NT2/D1 (cell line): ENCODE measurements around the gene SARNP.

Source experiments
- SUZ12 ChIP-seq: IDR thresholded peaks from 2 replicates; pipeline ENCODE4 v1.6.1; 2011; ENCODE audit not compliant: insufficient read length, insufficient read depth; ENCODE audit errors: extremely low read depth
- YY1 ChIP-seq: IDR thresholded peaks from 2 replicates; pipeline ENCODE4 v1.6.1; 2011; ENCODE audit not compliant: insufficient read length, insufficient read depth
- ZNF274 ChIP-seq: IDR thresholded peaks from 2 replicates; pipeline ENCODE4 v1.6.1; 2011; ENCODE audit warnings: mild to moderate bottlenecking, low read depth, low read length

GRCh38 chr12:55726971-55727370 is 90.6 kb downstream of the SARNP start:
- TF ChIP-seq ZNF274 (no peak), SUZ12 (no peak), YY1 (no peak)
